HCT116 (cell line): ENCODE data around the gene GABBR2. TPM values are rescaled to one million over a fixed set of nuclear protein-coding genes. Genes with fewer than 3 reads are reported as not detected.
A peak's percentile ranks its signal among the peaks of the same experiment; 100 is the strongest.

Source experiments
- ATAC-seq: fragments of 200-7000 bp; cut with Tn5 transposase; 2 replicates; pipeline ENCODE4 v1.9.1; 2020; ENCODE audit warnings: mild to moderate bottlenecking, moderate library complexity
- BruUV-seq: library from RNA; stranded (reverse); fragments of 400-500 nt; replicated peaks from 2 replicates; lab custom pipeline; 2021; lab: Mats Ljungman, UMichigan
- CTCF ChIA-PET: fragments of 300-600 bp; sonication (Branson Sonifier 250); formaldehyde crosslinking; loops from one replicate; lab custom pipeline; 2021; ENCODE audit warnings: antibody characterized with exemption; lab: Charles Lee
- POLR2A ChIA-PET: fragments of 300-600, 350-600 bp; sonication (Branson Sonifier 250); formaldehyde crosslinking; loops from one replicate; lab custom pipeline; 2021; ENCODE audit warnings: antibody characterized with exemption; lab: Charles Lee
- RAD21 ChIA-PET, 2 experiments: fragments of 300-600 bp; sonication (Branson Sonifier 250); formaldehyde crosslinking; loops; one replicate each; lab custom pipeline; 2023; ENCODE audit warnings: low total read pairs in 2 of 2; ENCODE audit not compliant: uncharacterized antibody in 2 of 2, unreplicated experiment in 2 of 2, low non-redundant PET in 1 of 2; lab: Charles Lee
- DNase-seq: peaks from one replicate; pipeline ENCODE4 v3.0.0-alpha.2; 2010; ENCODE audit warnings: low read depth, low spot score
- H2AFZ ChIP-seq: fragments of 200-600 bp; shearing (Covaris generic), sonication (generic); 2 replicates; pipeline ENCODE4 v1.6.1; 2017; ENCODE audit warnings: low read depth, mixed run types, mixed read lengths, antibody characterized with exemption, low read length; ENCODE audit not compliant: poor library complexity, severe bottlenecking
- H3K27ac ChIP-seq: 2 replicates; pipeline ENCODE4 v1.5.1; 2012; ENCODE audit warnings: low read depth, low read length
- H3K27me3 ChIP-seq: fragments of 200-600 bp; sonication (generic); 2 replicates; pipeline ENCODE4 v1.6.1; 2016; ENCODE audit warnings: mixed run types, low read length, mixed read lengths; ENCODE audit not compliant: insufficient read depth
- H3K36me3 ChIP-seq, 2 experiments: fragments of 200-500 bp in 1 of 2; fragments of 200-600 bp in 1 of 2; sonication (Bioruptor generic) in 1 of 2; sonication (generic) in 1 of 2; 2 replicates each; pipeline versions ENCODE4 v1.5.1 to v1.6.1; 2014 to 2016; ENCODE audit warnings: low read length in 2 of 2, inconsistent platforms in 1 of 2, mixed read lengths in 1 of 2, mixed run types in 1 of 2; ENCODE audit not compliant: insufficient read depth in 2 of 2, control insufficient read depth in 1 of 2
- H3K4me1 ChIP-seq, 2 experiments: fragments of 200-600 bp in 1 of 2; sonication (generic) in 1 of 2; 2 replicates each; pipeline versions ENCODE4 v1.5.1 to v1.6.1; 2012 to 2017; ENCODE audit warnings: low read length in 2 of 2, inconsistent platforms in 1 of 2, mild to moderate bottlenecking in 1 of 2, mixed read lengths in 1 of 2, mixed run types in 1 of 2, moderate library complexity in 1 of 2; ENCODE audit not compliant: insufficient read depth in 2 of 2, control insufficient read depth in 1 of 2
- H3K4me2 ChIP-seq: fragments of 200-600 bp; sonication (generic); 2 replicates; pipeline ENCODE4 v1.6.1; 2017; ENCODE audit warnings: mixed run types, low read length, mixed read lengths
- H3K4me3 ChIP-seq, 2 experiments: fragments of 200-600 bp in 1 of 2; sonication (generic) in 1 of 2; replicated peaks in 1 of 2; 2 replicates each; pipeline ENCODE4 v1.5.1; 2011 to 2016; ENCODE audit warnings: low read length in 2 of 2, control low read depth in 1 of 2, low read depth in 1 of 2, mild to moderate bottlenecking in 1 of 2, mixed read lengths in 1 of 2, mixed run types in 1 of 2
- H3K79me2 ChIP-seq: fragments of 200-600 bp; sonication (generic); 2 replicates; pipeline ENCODE4 v1.6.1; 2017; ENCODE audit warnings: mild to moderate bottlenecking, mixed run types, low read length, moderate library complexity, mixed read lengths; ENCODE audit not compliant: insufficient read depth
- H3K9ac ChIP-seq: fragments of 200-600 bp; sonication (generic); 2 replicates; pipeline ENCODE4 v1.6.1; 2016; ENCODE audit warnings: low read length, mixed read lengths
- H3K9me2 ChIP-seq: fragments of 200-600 bp; sonication (generic), shearing (Covaris generic); 2 replicates; pipeline ENCODE4 v1.6.1; 2017; ENCODE audit warnings: mixed run types, mild to moderate bottlenecking, moderate library complexity; ENCODE audit not compliant: insufficient read depth
- H3K9me3 ChIP-seq, 2 experiments: fragments of 200-500 bp in 1 of 2; fragments of 200-600 bp in 1 of 2; sonication (Bioruptor generic) in 1 of 2; sonication (generic) in 1 of 2; 2 replicates each; pipeline ENCODE4 v1.6.1; 2014 to 2017; ENCODE audit warnings: low read length in 2 of 2, mixed read lengths in 2 of 2, inconsistent platforms in 1 of 2, low read depth in 1 of 2, mild to moderate bottlenecking in 1 of 2, mixed run types in 1 of 2, moderate library complexity in 1 of 2; ENCODE audit not compliant: control insufficient read depth in 1 of 2, insufficient read depth in 1 of 2
- H4K20me1 ChIP-seq: fragments of 200-600 bp; sonication (generic), shearing (Covaris generic); 2 replicates; pipeline ENCODE4 v1.6.1; 2017; ENCODE audit warnings: mixed run types, mild to moderate bottlenecking, moderate library complexity; ENCODE audit not compliant: insufficient read depth
- EZH2 ChIP-seq: fragments of 200-600 bp; sonication (generic); IDR thresholded peaks from 2 replicates; pipeline ENCODE4 v1.6.1; 2017; ENCODE audit warnings: antibody characterized with exemption, mixed run types
- EZH2phosphoT487 ChIP-seq: fragments of 200-600 bp; IDR thresholded peaks from 2 replicates; pipeline ENCODE4 v1.6.1; 2018; ENCODE audit warnings: antibody characterized with exemption, borderline replicate concordance
- MAX ChIP-seq: IDR thresholded peaks from 2 replicates; pipeline ENCODE4 v1.6.1; 2012
- POLR2AphosphoS5 ChIP-seq: IDR thresholded peaks from 2 replicates; pipeline ENCODE4 v1.6.1; 2011; ENCODE audit warnings: mild to moderate bottlenecking, low read depth, low read length, moderate library complexity
- RAD21 ChIP-seq: IDR thresholded peaks from 2 replicates; pipeline ENCODE4 v1.6.1; 2012; ENCODE audit warnings: low read depth, mild to moderate bottlenecking
- SIN3A ChIP-seq: IDR thresholded peaks from 2 replicates; pipeline ENCODE4 v1.6.1; 2012; ENCODE audit warnings: low read depth
- YY1 ChIP-seq: IDR thresholded peaks from 2 replicates; pipeline ENCODE4 v1.6.1; 2011; ENCODE audit warnings: low read length, low read depth, moderate library complexity, mild to moderate bottlenecking; ENCODE audit not compliant: insufficient replicate concordance; ENCODE audit errors: extremely low read depth
- intact Hi-C: fragments of 100-400 bp; cut with micrococcal nuclease; formaldehyde crosslinking; loops from 2 replicates; pipeline ENCODE4 v1.10.0; 2022
- total RNA-seq: library from RNA; stranded (reverse); gene quantifications from one replicate; pipeline ENCODE4 v1.2.1, GENCODE V29; 2021; ENCODE audit not compliant: unreplicated experiment
- TF ChIP-seq, protein P1 (sequence below): IDR thresholded peaks from 2 replicates; pipeline ENCODE4 v1.6.1; 2012
- TF ChIP-seq, protein P2 (sequence below): IDR thresholded peaks from 2 replicates; pipeline ENCODE4 v1.6.1; 2012; ENCODE audit warnings: low read depth

Gene GABBR2
- total RNA-seq, 1 experiment from 2014 or later, result 0.15 TPM

DNA sequence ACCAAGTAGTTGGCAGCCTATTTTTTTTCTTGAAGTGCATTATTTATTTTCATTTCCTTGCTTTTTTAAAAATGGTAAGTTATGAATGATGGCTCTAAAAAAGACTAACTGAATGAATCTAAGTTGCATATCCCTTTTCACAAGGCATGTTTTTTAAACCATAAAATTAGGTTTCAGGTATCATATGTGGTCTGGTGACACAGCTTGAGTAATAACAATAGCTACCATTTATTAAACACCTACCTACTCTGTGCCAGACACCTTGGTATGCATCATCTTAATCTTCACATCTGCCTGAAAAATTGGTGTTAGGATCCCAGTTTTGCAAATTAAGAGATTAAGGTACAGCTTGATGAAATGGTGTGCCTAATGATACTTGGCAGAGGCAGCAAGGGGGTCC lies 4.3 kb upstream of the GABBR2 start (continued):
- TF ChIP-seq, protein P1, sequence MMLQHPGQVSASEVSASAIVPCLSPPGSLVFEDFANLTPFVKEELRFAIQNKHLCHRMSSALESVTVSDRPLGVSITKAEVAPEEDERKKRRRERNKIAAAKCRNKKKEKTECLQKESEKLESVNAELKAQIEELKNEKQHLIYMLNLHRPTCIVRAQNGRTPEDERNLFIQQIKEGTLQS, result no peak
- TF ChIP-seq MAX (no peak), EZH2phosphoT487 (no peak), RAD21 (no peak), YY1 (no peak), SIN3A (no peak), EZH2 (no peak)
- TF ChIP-seq, all 23 proteins: peak for 0

DNA sequence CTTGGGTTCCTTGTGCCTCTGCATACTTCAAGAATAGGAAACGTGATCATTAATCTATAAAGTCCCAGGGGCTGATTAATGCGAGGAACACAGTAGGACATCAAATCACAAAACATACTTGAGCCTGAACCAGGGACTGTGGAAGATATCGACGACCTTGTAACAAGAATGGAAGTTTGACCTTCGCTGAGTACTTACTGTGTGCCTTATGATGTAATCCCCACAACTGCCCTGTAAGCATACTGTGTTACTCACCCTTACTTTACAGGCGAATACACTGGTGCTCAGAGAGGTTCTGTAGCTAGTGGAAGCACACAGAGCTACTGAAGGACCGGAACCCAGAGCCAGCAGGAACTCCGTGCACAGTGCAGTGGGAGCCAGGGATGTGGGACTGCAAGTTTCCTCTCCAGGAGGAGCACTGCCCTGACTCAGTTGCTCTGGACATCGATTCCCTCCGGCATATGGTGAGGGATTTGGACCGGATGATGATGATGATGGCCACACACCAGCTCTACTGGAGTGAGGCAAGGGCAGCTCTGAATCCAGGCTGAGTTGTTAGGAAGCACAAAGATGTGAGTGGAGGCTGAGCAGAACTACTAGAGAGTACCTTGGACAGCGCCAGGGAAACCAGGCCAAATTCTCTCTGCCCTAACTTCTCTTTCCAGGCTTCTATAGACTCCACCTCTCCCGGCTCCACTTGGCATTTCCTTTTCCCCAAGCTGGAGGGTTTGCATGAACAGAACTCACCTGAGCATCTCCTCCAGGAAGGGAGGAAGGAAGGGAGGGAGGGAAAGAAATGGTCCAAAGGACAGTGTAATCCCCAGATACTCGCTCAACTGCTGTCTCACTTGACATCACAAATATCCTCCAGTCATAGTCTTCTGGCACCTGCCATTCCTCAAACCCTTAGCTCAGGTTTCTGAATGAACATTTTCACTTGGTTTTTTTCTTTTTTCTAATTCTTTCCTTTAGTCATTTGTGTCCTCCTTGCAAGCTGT lies 1.5 kb upstream of the GABBR2 start:
- POLR2A ChIA-PET, result no interaction called here
- Histone ChIP-seq H3K36me3 (no peaks in the 10 kb centered on the region), H3K9ac (no peak overlapping the region), H3K4me3 (no peak overlapping the region)
- no peak for ATAC-seq
- TF ChIP-seq, protein P2, sequence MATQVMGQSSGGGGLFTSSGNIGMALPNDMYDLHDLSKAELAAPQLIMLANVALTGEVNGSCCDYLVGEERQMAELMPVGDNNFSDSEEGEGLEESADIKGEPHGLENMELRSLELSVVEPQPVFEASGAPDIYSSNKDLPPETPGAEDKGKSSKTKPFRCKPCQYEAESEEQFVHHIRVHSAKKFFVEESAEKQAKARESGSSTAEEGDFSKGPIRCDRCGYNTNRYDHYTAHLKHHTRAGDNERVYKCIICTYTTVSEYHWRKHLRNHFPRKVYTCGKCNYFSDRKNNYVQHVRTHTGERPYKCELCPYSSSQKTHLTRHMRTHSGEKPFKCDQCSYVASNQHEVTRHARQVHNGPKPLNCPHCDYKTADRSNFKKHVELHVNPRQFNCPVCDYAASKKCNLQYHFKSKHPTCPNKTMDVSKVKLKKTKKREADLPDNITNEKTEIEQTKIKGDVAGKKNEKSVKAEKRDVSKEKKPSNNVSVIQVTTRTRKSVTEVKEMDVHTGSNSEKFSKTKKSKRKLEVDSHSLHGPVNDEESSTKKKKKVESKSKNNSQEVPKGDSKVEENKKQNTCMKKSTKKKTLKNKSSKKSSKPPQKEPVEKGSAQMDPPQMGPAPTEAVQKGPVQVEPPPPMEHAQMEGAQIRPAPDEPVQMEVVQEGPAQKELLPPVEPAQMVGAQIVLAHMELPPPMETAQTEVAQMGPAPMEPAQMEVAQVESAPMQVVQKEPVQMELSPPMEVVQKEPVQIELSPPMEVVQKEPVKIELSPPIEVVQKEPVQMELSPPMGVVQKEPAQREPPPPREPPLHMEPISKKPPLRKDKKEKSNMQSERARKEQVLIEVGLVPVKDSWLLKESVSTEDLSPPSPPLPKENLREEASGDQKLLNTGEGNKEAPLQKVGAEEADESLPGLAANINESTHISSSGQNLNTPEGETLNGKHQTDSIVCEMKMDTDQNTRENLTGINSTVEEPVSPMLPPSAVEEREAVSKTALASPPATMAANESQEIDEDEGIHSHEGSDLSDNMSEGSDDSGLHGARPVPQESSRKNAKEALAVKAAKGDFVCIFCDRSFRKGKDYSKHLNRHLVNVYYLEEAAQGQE, result peak; percentile 78
- no peak for TF ChIP-seq POLR2AphosphoS5
- TF ChIP-seq, all 23 proteins: peak for 1
- Histone ChIP-seq H3K79me2 (no peaks in the 10 kb centered on the region), H3K4me1 (no peaks in the 10 kb centered on the region), H3K9me2 (no peaks in the 10 kb centered on the region), H3K9me3 (no peaks in the 10 kb centered on the region), H3K27ac (no peak overlapping the region), H4K20me1 (no peaks in the 10 kb centered on the region), H2AFZ (no peak overlapping the region), H3K27me3 (peaks cover 17% of the 10 kb centered on the region), H3K4me2 (no peak overlapping the region)
- intact Hi-C loops, result no loop called here
- DNase-seq, result no peak
- RAD21 ChIA-PET, result no interaction called here
- BruUV-seq, result no TSS peak
- CTCF ChIA-PET, result no interaction called here
